Endodermal cell (in vitro differentiated cells): ENCODE results near the gene SCAPER. TPM values are rescaled to one million over a fixed set of nuclear protein-coding genes. Genes with fewer than 3 reads are reported as not detected.

Experiments
- DNase-seq: peaks from one replicate; pipeline ENCODE4 v3.0.0-alpha.2; 2017
- H3K27ac ChIP-seq: 2 replicates; pipeline ENCODE4 v1.5.1; 2013; ENCODE audit warnings: mild to moderate bottlenecking, low read depth, low read length, moderate library complexity
- H3K27me3 ChIP-seq: 2 replicates; pipeline ENCODE4 v1.6.1; 2013; ENCODE audit warnings: mild to moderate bottlenecking, low read length, moderate library complexity; ENCODE audit not compliant: insufficient read depth, control insufficient read depth, poor library complexity, severe bottlenecking
- H3K36me3 ChIP-seq: 2 replicates; pipeline ENCODE4 v1.7.0; 2013; ENCODE audit warnings: mild to moderate bottlenecking, low read length, moderate library complexity; ENCODE audit not compliant: control insufficient read depth, insufficient read depth
- H3K4me1 ChIP-seq: one replicate; pipeline ENCODE4 v1.7.0; 2013; ENCODE audit warnings: low read length; ENCODE audit not compliant: control insufficient read depth, insufficient read depth
- H3K4me3 ChIP-seq: 2 replicates; pipeline ENCODE4 v1.5.1; 2013; ENCODE audit warnings: mild to moderate bottlenecking, low read length, moderate library complexity
- H3K9ac ChIP-seq: 2 replicates; pipeline ENCODE4 v1.6.1; 2013; ENCODE audit warnings: mild to moderate bottlenecking, low read length, moderate library complexity; ENCODE audit not compliant: poor library complexity, severe bottlenecking; ENCODE audit errors: extremely low read depth
- H3K9me3 ChIP-seq: 2 replicates; pipeline ENCODE4 v1.6.1; 2013; ENCODE audit warnings: mild to moderate bottlenecking, low read length, moderate library complexity; ENCODE audit not compliant: control insufficient read depth
- H3K27ac Mint-ChIP-seq: 2 replicates; pipeline ENCODE4 v1.8.0; 2020; ENCODE audit warnings: mixed read lengths
- H3K27me3 Mint-ChIP-seq: 2 replicates; pipeline ENCODE4 v1.8.0; 2021; ENCODE audit warnings: mild to moderate bottlenecking, mixed read lengths; ENCODE audit not compliant: insufficient read depth
- H3K36me3 Mint-ChIP-seq: 2 replicates; pipeline ENCODE4 v1.8.0; 2020; ENCODE audit warnings: low read depth, mixed read lengths
- H3K4me1 Mint-ChIP-seq: 2 replicates; pipeline ENCODE4 v1.8.0; 2020; ENCODE audit warnings: mixed read lengths
- H3K4me3 Mint-ChIP-seq: 2 replicates; pipeline ENCODE4 v1.8.0; 2020; ENCODE audit warnings: mild to moderate bottlenecking, moderate library complexity, mixed read lengths
- H3K9me3 Mint-ChIP-seq: 2 replicates; pipeline ENCODE4 v1.8.0; 2020; ENCODE audit warnings: mild to moderate bottlenecking, mixed read lengths
- CTCF ChIP-seq: fragments of 200-600 bp; sonication (generic); conservative IDR thresholded peaks from 2 replicates; pipeline ENCODE4 v1.5.0; 2021; ENCODE audit warnings: antibody characterized with exemption, mild to moderate bottlenecking
- WGBS, 2 experiments: methylation state at CpG; one replicate each; pipeline versions ENCODE4 v1.1.5 to v1.1.7; 2013; ENCODE audit warnings: missing lambda C conversion rate in 2 of 2, mixed read lengths in 1 of 2; ENCODE audit not compliant: insufficient coverage in 1 of 2, insufficient read length in 1 of 2; 5-methylcytosine and 5-hydroxymethylcytosine counted together
- total RNA-seq, 2 donors: library from RNA; stranded (reverse); fragmentation: NEBNext Ultra II Directional in 1 of 2; extraction: Animal tissue kit (Norgen Biotek cat#: 25700) in 1 of 2; gene quantifications; 2 replicates in 1 of 2; 3 replicates in 1 of 2; pipeline ENCODE4 v1.2.1, GENCODE V29; 2021

Gene SCAPER
- total RNA-seq, 2 donors from 2014 or later = 8.9 to 12.2 TPM

DNA sequence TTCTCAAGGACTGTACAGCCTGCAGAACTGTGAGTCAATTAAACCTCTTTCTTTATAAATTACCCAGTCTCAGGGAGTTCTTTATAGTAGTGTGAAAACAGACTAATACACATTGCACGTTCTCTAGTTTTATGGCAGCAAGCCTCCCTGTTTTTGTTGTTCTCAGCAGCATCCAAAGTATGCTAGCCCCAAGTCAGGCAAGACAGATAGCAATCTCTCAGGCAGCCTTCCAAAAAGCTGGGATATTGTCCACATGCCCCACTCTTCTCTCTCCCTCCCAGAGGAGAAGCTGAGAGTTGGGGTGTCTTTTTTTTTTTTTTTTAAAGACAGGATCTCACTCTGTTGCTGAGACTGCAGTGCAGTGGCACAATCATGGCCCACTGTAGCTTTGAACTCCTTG is 438.0 kb downstream of the SCAPER start:
- 95 to 100% methylated on average over 1 of the region's 1 CpG for WGBS, 2 experiments
- Histone ChIP-seq H3K9me3 (peaks cover 27% of the 10 kb centered on the region), H3K9ac (no peak overlapping the region), H3K4me1 (no peaks in the 10 kb centered on the region), H3K27me3 (no peaks in the 10 kb centered on the region), H3K36me3 (no peaks in the 10 kb centered on the region), H3K4me3 (no peak overlapping the region), H3K27ac (no peak overlapping the region)
- Mint-ChIP-seq H3K27me3 (no peaks in the 10 kb centered on the region), H3K27ac (no peak overlapping the region), H3K4me1 (no peaks in the 10 kb centered on the region), H3K4me3 (no peak overlapping the region), H3K9me3 (peaks cover 18% of the 10 kb centered on the region), H3K36me3 (peaks cover 2% of the 10 kb centered on the region)
- TF ChIP-seq CTCF = no peak
- no peak for DNase-seq

GRCh38 chr15:76465728-76466127 is 439.4 kb downstream of the SCAPER start:
- no peaks in the 10 kb centered on the region for H3K36me3 ChIP-seq
- peaks cover 27% of the 10 kb centered on the region for H3K9me3 ChIP-seq
- TF ChIP-seq CTCF = no peak
- no peak overlapping the region for H3K4me3 ChIP-seq
- no peak for DNase-seq
- no peak overlapping the region for H3K9ac ChIP-seq
- no peaks in the 10 kb centered on the region for H3K27me3 Mint-ChIP-seq
- H3K4me1 ChIP-seq = no peaks in the 10 kb centered on the region
- H3K4me1 Mint-ChIP-seq = no peaks in the 10 kb centered on the region
- no peak overlapping the region for H3K27ac Mint-ChIP-seq
- 100% methylated on average over 1 of the region's 1 CpG; no CpG with 5 or more reads in 1 of the 2 experiments for WGBS, 2 experiments
- H3K36me3 Mint-ChIP-seq = peaks cover 2% of the 10 kb centered on the region
- no peak overlapping the region for H3K4me3 Mint-ChIP-seq
- no peaks in the 10 kb centered on the region for H3K27me3 ChIP-seq
- H3K9me3 Mint-ChIP-seq = peaks cover 18% of the 10 kb centered on the region
- no peak overlapping the region for H3K27ac ChIP-seq

GRCh38 chr15:76464247-76464646 is 440.9 kb downstream of the SCAPER start:
- no peak overlapping the region for H3K9ac ChIP-seq
- DNase-seq = no peak
- no peak overlapping the region for H3K4me3 ChIP-seq
- Mint-ChIP-seq H3K4me1 (no peaks in the 10 kb centered on the region), H3K27me3 (no peaks in the 10 kb centered on the region), H3K4me3 (no peak overlapping the region), H3K36me3 (peaks cover 4% of the 10 kb centered on the region), H3K27ac (no peak overlapping the region), H3K9me3 (peaks cover 18% of the 10 kb centered on the region)
- no peak overlapping the region for H3K27ac ChIP-seq
- H3K4me1 ChIP-seq = no peaks in the 10 kb centered on the region
- H3K36me3 ChIP-seq = no peaks in the 10 kb centered on the region
- peaks cover 3% of the 10 kb centered on the region for H3K27me3 ChIP-seq
- no peak for TF ChIP-seq CTCF
- 82 to 86% methylated on average over 1 to 2 of the region's 2 CpGs for WGBS, 2 experiments
- peaks cover 27% of the 10 kb centered on the region for H3K9me3 ChIP-seq
